HCT116 (cell line): Measurements from ENCODE around the gene PDCD10.

Source experiments
- CEBPB ChIP-seq: IDR thresholded peaks from 2 replicates; pipeline ENCODE4 v1.6.1; 2012; ENCODE audit warnings: low read depth
- EGR1 ChIP-seq: IDR thresholded peaks from 2 replicates; pipeline ENCODE4 v1.6.1; 2012; ENCODE audit warnings: low read depth
- EZH2 ChIP-seq: fragments of 200-600 bp; sonication (generic); IDR thresholded peaks from 2 replicates; pipeline ENCODE4 v1.6.1; 2017; ENCODE audit warnings: antibody characterized with exemption, mixed run types
- EZH2phosphoT487 ChIP-seq: fragments of 200-600 bp; IDR thresholded peaks from 2 replicates; pipeline ENCODE4 v1.6.1; 2018; ENCODE audit warnings: antibody characterized with exemption, borderline replicate concordance
- POLR2A ChIP-seq: IDR thresholded peaks from 2 replicates; pipeline ENCODE4 v1.7.0; 2011; ENCODE audit warnings: borderline replicate concordance; ENCODE audit not compliant: insufficient read depth, insufficient read length; ENCODE audit errors: extremely low read depth
- RAD21 ChIP-seq: IDR thresholded peaks from 2 replicates; pipeline ENCODE4 v1.6.1; 2012; ENCODE audit warnings: low read depth, mild to moderate bottlenecking
- YY1 ChIP-seq: IDR thresholded peaks from 2 replicates; pipeline ENCODE4 v1.6.1; 2011; ENCODE audit warnings: low read length, low read depth, moderate library complexity, mild to moderate bottlenecking; ENCODE audit not compliant: insufficient replicate concordance; ENCODE audit errors: extremely low read depth
- TF ChIP-seq, protein P1 (sequence below), 3 experiments: fragments of 200-600 bp in 1 of 3; sonication (generic) in 1 of 3; IDR thresholded peaks in 2 of 3; conservative IDR thresholded peaks in 1 of 3; 2 replicates each; pipeline ENCODE4 v1.5.1; 2012 to 2017; ENCODE audit warnings: low read depth in 2 of 3, low read length in 2 of 3, antibody characterized with exemption in 1 of 3, borderline replicate concordance in 1 of 3, control low read depth in 1 of 3, mild to moderate bottlenecking in 1 of 3, mixed read lengths in 1 of 3, mixed run types in 1 of 3, moderate library complexity in 1 of 3; ENCODE audit not compliant: insufficient read depth in 1 of 3
- TF ChIP-seq, protein P2 (sequence below): IDR thresholded peaks from 2 replicates; pipeline ENCODE4 v1.6.1; 2012; ENCODE audit warnings: low read depth
- TF ChIP-seq, protein P3 (sequence below): IDR thresholded peaks from 2 replicates; pipeline ENCODE4 v1.6.1; 2012

DNA sequence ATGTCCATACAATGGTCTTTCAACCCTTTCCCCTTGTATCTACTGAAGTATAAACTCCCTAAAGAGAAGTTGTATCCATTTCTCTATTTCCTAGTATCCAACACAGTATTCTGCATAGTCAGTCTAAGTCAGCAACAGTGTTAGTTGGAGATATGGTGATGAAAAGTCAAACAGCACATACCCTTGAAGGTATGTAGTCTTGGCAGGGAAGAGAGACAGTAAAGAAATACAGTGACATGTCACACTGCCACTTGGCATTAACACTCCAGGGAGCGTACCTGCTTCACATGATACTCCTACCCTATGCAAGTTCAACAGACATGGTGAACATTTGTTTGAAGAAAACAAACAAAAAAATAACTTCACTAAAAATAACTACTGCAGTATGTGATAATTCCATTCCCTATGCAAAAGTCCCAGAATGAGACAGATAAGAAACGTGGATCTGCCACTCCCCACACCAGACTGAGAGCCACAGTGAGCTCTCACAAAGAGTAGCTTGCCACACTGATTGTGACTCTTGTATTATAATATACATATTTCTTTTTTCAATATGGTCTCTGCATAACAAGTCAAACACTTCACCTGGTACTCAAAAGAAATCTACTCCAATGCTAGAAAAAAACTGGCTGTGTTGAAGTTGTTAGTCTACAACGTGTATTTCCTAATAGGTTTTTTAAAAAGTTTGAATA, 5.9 kb downstream of the PDCD10 start:
- TF ChIP-seq POLR2A (no peak), EZH2 (no peak), RAD21 (no peak), YY1 (no peak), EZH2phosphoT487 (no peak), CEBPB (no peak), EGR1 (no peak)
- TF ChIP-seq, protein P1, sequence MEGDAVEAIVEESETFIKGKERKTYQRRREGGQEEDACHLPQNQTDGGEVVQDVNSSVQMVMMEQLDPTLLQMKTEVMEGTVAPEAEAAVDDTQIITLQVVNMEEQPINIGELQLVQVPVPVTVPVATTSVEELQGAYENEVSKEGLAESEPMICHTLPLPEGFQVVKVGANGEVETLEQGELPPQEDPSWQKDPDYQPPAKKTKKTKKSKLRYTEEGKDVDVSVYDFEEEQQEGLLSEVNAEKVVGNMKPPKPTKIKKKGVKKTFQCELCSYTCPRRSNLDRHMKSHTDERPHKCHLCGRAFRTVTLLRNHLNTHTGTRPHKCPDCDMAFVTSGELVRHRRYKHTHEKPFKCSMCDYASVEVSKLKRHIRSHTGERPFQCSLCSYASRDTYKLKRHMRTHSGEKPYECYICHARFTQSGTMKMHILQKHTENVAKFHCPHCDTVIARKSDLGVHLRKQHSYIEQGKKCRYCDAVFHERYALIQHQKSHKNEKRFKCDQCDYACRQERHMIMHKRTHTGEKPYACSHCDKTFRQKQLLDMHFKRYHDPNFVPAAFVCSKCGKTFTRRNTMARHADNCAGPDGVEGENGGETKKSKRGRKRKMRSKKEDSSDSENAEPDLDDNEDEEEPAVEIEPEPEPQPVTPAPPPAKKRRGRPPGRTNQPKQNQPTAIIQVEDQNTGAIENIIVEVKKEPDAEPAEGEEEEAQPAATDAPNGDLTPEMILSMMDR (IDR thresholded peaks at IDR 0.05 in 2 of 3, conservative IDR thresholded peaks at IDR 0.05 in 1 of 3; ENCODE audit: borderline replicate concordance in 1 of 3, insufficient read depth in 1 of 3, low read depth in 2 of 3, low read length in 2 of 3): no peak
- TF ChIP-seq, protein P2, sequence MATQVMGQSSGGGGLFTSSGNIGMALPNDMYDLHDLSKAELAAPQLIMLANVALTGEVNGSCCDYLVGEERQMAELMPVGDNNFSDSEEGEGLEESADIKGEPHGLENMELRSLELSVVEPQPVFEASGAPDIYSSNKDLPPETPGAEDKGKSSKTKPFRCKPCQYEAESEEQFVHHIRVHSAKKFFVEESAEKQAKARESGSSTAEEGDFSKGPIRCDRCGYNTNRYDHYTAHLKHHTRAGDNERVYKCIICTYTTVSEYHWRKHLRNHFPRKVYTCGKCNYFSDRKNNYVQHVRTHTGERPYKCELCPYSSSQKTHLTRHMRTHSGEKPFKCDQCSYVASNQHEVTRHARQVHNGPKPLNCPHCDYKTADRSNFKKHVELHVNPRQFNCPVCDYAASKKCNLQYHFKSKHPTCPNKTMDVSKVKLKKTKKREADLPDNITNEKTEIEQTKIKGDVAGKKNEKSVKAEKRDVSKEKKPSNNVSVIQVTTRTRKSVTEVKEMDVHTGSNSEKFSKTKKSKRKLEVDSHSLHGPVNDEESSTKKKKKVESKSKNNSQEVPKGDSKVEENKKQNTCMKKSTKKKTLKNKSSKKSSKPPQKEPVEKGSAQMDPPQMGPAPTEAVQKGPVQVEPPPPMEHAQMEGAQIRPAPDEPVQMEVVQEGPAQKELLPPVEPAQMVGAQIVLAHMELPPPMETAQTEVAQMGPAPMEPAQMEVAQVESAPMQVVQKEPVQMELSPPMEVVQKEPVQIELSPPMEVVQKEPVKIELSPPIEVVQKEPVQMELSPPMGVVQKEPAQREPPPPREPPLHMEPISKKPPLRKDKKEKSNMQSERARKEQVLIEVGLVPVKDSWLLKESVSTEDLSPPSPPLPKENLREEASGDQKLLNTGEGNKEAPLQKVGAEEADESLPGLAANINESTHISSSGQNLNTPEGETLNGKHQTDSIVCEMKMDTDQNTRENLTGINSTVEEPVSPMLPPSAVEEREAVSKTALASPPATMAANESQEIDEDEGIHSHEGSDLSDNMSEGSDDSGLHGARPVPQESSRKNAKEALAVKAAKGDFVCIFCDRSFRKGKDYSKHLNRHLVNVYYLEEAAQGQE: no peak
- TF ChIP-seq, protein P3, sequence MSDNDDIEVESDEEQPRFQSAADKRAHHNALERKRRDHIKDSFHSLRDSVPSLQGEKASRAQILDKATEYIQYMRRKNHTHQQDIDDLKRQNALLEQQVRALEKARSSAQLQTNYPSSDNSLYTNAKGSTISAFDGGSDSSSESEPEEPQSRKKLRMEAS: no peak
